ENCODE results near the gene OSTF1. TPM values are rescaled to one million over a fixed set of nuclear protein-coding genes. Genes with fewer than 3 reads are reported as not detected.

Gene OSTF1
- total and polyA plus RNA-seq, 10 of the 15 experiments (the other 5 are each of a cell fraction or from before 2014, with no cell fraction given): 36.2 to 82.4 (median 46.9) TPM

GRCh38 chr9:75111019-75111622 is 22.8 kb downstream of the OSTF1 start:
- ChIA-PET RAD21 (ENCODE audit: unreplicated experiment) (no interaction called here), CTCF (no interaction called here), POLR2A (interaction anchor here (0.7 kb wide), 2 partner anchors 70 to 1155 kb away, joined by 3 to 7 read pairs; no protein-coding TSS in a partner anchor), SMC1A (ENCODE audit: uncharacterized antibody, unreplicated experiment) (no interaction called here)
- FAIRE-seq (no peak), ATAC-seq (no peak), DNase-seq (ENCODE audit: low read depth, low spot score) (no peak)
- no peak for TF ChIP-seq EZH2 (IDR thresholded peaks at IDR 0.05; ENCODE audit: borderline replicate concordance, control insufficient read depth, low read depth, low read length)
- no peak for TF ChIP-seq RBBP5 (conservative IDR thresholded peaks at IDR 0.05)
- TF ChIP-seq HDGF (IDR thresholded peaks at IDR 0.05): no peak
- TF ChIP-seq ZNF687 (IDR thresholded peaks at IDR 0.05): no peak
- TF ChIP-seq, protein P1, sequence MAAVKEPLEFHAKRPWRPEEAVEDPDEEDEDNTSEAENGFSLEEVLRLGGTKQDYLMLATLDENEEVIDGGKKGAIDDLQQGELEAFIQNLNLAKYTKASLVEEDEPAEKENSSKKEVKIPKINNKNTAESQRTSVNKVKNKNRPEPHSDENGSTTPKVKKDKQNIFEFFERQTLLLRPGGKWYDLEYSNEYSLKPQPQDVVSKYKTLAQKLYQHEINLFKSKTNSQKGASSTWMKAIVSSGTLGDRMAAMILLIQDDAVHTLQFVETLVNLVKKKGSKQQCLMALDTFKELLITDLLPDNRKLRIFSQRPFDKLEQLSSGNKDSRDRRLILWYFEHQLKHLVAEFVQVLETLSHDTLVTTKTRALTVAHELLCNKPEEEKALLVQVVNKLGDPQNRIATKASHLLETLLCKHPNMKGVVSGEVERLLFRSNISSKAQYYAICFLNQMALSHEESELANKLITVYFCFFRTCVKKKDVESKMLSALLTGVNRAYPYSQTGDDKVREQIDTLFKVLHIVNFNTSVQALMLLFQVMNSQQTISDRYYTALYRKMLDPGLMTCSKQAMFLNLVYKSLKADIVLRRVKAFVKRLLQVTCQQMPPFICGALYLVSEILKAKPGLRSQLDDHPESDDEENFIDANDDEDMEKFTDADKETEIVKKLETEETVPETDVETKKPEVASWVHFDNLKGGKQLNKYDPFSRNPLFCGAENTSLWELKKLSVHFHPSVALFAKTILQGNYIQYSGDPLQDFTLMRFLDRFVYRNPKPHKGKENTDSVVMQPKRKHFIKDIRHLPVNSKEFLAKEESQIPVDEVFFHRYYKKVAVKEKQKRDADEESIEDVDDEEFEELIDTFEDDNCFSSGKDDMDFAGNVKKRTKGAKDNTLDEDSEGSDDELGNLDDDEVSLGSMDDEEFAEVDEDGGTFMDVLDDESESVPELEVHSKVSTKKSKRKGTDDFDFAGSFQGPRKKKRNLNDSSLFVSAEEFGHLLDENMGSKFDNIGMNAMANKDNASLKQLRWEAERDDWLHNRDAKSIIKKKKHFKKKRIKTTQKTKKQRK (IDR thresholded peaks at IDR 0.05; ENCODE audit: low read depth, low read length): no peak
- TF ChIP-seq SPI1 (IDR thresholded peaks at IDR 0.05; ENCODE audit: borderline replicate concordance, insufficient read depth, low read depth, low read length): no peak
- TF ChIP-seq STAT1 (conservative IDR thresholded peaks at IDR 0.05): no peak
- no peak for TF ChIP-seq CEBPB (IDR thresholded peaks at IDR 0.05; ENCODE audit: borderline replicate concordance in 1 of 2, low read depth in 2 of 2, low read length in 2 of 2)
- TF ChIP-seq NFIC (IDR thresholded peaks at IDR 0.05; ENCODE audit: low read depth, low read length): no peak
- TF ChIP-seq HCFC1 (IDR thresholded peaks at IDR 0.05; ENCODE audit: low read length): no peak
- TF ChIP-seq ZNF207 (IDR thresholded peaks at IDR 0.05; ENCODE audit: borderline replicate concordance): no peak
- TF ChIP-seq MTA2 (IDR thresholded peaks at IDR 0.05; ENCODE audit: low read depth): no peak
- no peak for TF ChIP-seq ZNF622 (IDR thresholded peaks at IDR 0.05)
- no peak for TF ChIP-seq JUND (IDR thresholded peaks at IDR 0.05; ENCODE audit: low read depth, low read length)
- no peak for TF ChIP-seq IRF5 (IDR thresholded peaks at IDR 0.05; ENCODE audit: borderline replicate concordance)
- no peak for TF ChIP-seq BHLHE40 (IDR thresholded peaks at IDR 0.05; ENCODE audit: borderline replicate concordance in 1 of 2, low read depth in 2 of 2, low read length in 1 of 2)
- no peak overlapping the region for H3K9ac ChIP-seq (ENCODE audit: control insufficient read depth, insufficient read depth, low read length)
- in situ Hi-C loops (cut with MboI) (no loop called here), intact Hi-C loops (cut with micrococcal nuclease; ENCODE audit: unreplicated experiment) (no loop called here)
- 73% methylated on average over 5 of the region's 5 CpGs for WGBS (ENCODE audit: insufficient coverage, insufficient replicate concordance, low lambda C conversion rate, missing lambda C conversion rate)
- H3K9me3 ChIP-seq (replicated peaks; ENCODE audit: control insufficient read depth, insufficient read depth, low read length): no peaks in the 10 kb centered on the region
- H2AFZ ChIP-seq (ENCODE audit: control insufficient read depth, low read depth, low read length): no peak overlapping the region
- H3K27me3 ChIP-seq (replicated peaks in 1 of 2; ENCODE audit: control insufficient read depth in 2 of 2, insufficient read depth in 2 of 2, low read length in 1 of 2): no peaks in the 10 kb centered on the region
- H3K36me3 ChIP-seq (ENCODE audit: control insufficient read depth in 2 of 2, insufficient read depth in 2 of 2, low read length in 1 of 2): no peaks in the 10 kb centered on the region; a peak in 1 of 4 replicates
- H3K79me2 ChIP-seq (ENCODE audit: control insufficient read depth, insufficient read depth, low read length): peaks cover 4% of the 10 kb centered on the region
- no peaks in the 10 kb centered on the region for H3K4me1 ChIP-seq (ENCODE audit: control insufficient read depth, insufficient read depth, low read length)
- H3K27ac ChIP-seq (ENCODE audit: control insufficient read depth, insufficient read depth): no peak overlapping the region
- H4K20me1 ChIP-seq (ENCODE audit: control insufficient read depth, insufficient read depth): no peaks in the 10 kb centered on the region; the same call in 1 of the 2 replicates
- H3K4me2 ChIP-seq (ENCODE audit: control insufficient read depth, insufficient read depth): no peak overlapping the region
- no TSS peak for BruUV-seq (replicated peaks)
- no peak overlapping the region for H3K4me3 ChIP-seq

Data from GM12878 (cell line).